H9 (cell line): ENCODE data around the gene CCDC116. TPM values are rescaled to one million over a fixed set of nuclear protein-coding genes. Genes with fewer than 3 reads are reported as not detected.
A peak's percentile ranks its signal among the peaks of the same experiment; 100 is the strongest.

ENCODE experiments used
- DNase-seq: peaks from one replicate; pipeline ENCODE4 v3.0.0-alpha.2; 2017
- H2AFZ ChIP-seq: one replicate; pipeline ENCODE4 v1.6.1; 2013; ENCODE audit warnings: mild to moderate bottlenecking, low read length, control low read depth, moderate library complexity
- H2AK5ac ChIP-seq: 2 replicates; pipeline ENCODE4 v1.6.1; 2013; ENCODE audit warnings: low read length, control low read depth, mixed read lengths; ENCODE audit not compliant: insufficient read length
- H2BK120ac ChIP-seq: one replicate; pipeline ENCODE4 v1.6.1; 2013; ENCODE audit warnings: low read depth, mild to moderate bottlenecking, low read length, control low read depth, inconsistent platforms; ENCODE audit not compliant: poor library complexity, severe bottlenecking
- H2BK12ac ChIP-seq: 2 replicates; pipeline ENCODE4 v1.6.1; 2013; ENCODE audit warnings: low read length, control low read depth, mixed read lengths, low read depth; ENCODE audit not compliant: insufficient read length
- H2BK15ac ChIP-seq: 2 replicates; pipeline ENCODE4 v1.6.1; 2013; ENCODE audit warnings: low read depth, low read length, control low read depth
- H2BK20ac ChIP-seq: one replicate; pipeline ENCODE4 v1.6.1; 2013; ENCODE audit warnings: low read depth, mild to moderate bottlenecking, low read length, control low read depth, inconsistent platforms; ENCODE audit not compliant: poor library complexity, severe bottlenecking
- H2BK5ac ChIP-seq: 2 replicates; pipeline ENCODE4 v1.6.1; 2013; ENCODE audit warnings: low read length, control low read depth, mixed read lengths; ENCODE audit not compliant: insufficient read length
- H3K14ac ChIP-seq: 2 replicates; pipeline ENCODE4 v1.6.1; 2013; ENCODE audit warnings: low read length, control low read depth; ENCODE audit not compliant: insufficient read depth
- H3K18ac ChIP-seq: 2 replicates; pipeline ENCODE4 v1.6.1; 2013; ENCODE audit warnings: low read depth, mild to moderate bottlenecking, mixed read lengths, low read length, control low read depth; ENCODE audit not compliant: insufficient read length
- H3K23ac ChIP-seq: 2 replicates; pipeline ENCODE4 v1.6.1; 2013; ENCODE audit warnings: low read length, control low read depth, mixed read lengths, low read depth; ENCODE audit not compliant: insufficient read length
- H3K23me2 ChIP-seq: 2 replicates; pipeline ENCODE4 v1.6.1; 2013; ENCODE audit warnings: low read depth, mild to moderate bottlenecking, mixed read lengths, low read length, control low read depth; ENCODE audit not compliant: insufficient read length, poor library complexity, severe bottlenecking
- H3K27ac ChIP-seq: 2 replicates; pipeline ENCODE4 v1.5.1; 2013; ENCODE audit warnings: low read length, control low read depth, mixed read lengths, low read depth; ENCODE audit not compliant: insufficient read length
- H3K27me3 ChIP-seq: 2 replicates; pipeline ENCODE4 v1.6.1; 2013; ENCODE audit warnings: low read length, control low read depth, inconsistent platforms; ENCODE audit not compliant: insufficient read depth
- H3K4ac ChIP-seq: 2 replicates; pipeline ENCODE4 v1.6.1; 2013; ENCODE audit warnings: low read depth, mild to moderate bottlenecking, control low read depth, inconsistent platforms, low read length, moderate library complexity
- H3K4me1 ChIP-seq: 2 replicates; pipeline ENCODE4 v1.6.1; 2013; ENCODE audit warnings: low read length, control low read depth, inconsistent platforms; ENCODE audit not compliant: insufficient read depth
- H3K4me2 ChIP-seq: 2 replicates; pipeline ENCODE4 v1.6.1; 2013; ENCODE audit warnings: low read length, control low read depth, mixed read lengths; ENCODE audit not compliant: insufficient read length, insufficient read depth
- H3K56ac ChIP-seq: 2 replicates; pipeline ENCODE4 v1.6.1; 2013; ENCODE audit warnings: low read depth, mild to moderate bottlenecking, mixed read lengths, low read length, control low read depth; ENCODE audit not compliant: insufficient read length
- H3K79me1 ChIP-seq: 2 replicates; pipeline ENCODE4 v1.6.1; 2013; ENCODE audit warnings: low read depth, mild to moderate bottlenecking, moderate library complexity, low read length, control low read depth, inconsistent platforms; ENCODE audit not compliant: insufficient read depth, poor library complexity, severe bottlenecking
- H3K79me2 ChIP-seq: 2 replicates; pipeline ENCODE4 v1.6.1; 2013; ENCODE audit warnings: low read length, control low read depth, inconsistent platforms; ENCODE audit not compliant: insufficient read depth
- H3K9ac ChIP-seq: 2 replicates; pipeline ENCODE4 v1.6.1; 2013; ENCODE audit warnings: low read length, control low read depth, mixed read lengths; ENCODE audit not compliant: insufficient read length; ENCODE audit errors: extremely low read depth
- H3K9me3 ChIP-seq: one replicate; pipeline ENCODE4 v1.6.1; 2013; ENCODE audit warnings: low read depth, low read length, inconsistent platforms; ENCODE audit not compliant: control insufficient read depth
- H3T11ph ChIP-seq: one replicate; pipeline ENCODE4 v1.6.1; 2013; ENCODE audit warnings: mild to moderate bottlenecking, low read length, control low read depth, inconsistent platforms
- H4K20me1 ChIP-seq: one replicate; pipeline ENCODE4 v1.6.1; 2013; ENCODE audit not compliant: control insufficient read depth, insufficient read length, insufficient read depth
- H4K5ac ChIP-seq: 2 replicates; pipeline ENCODE4 v1.6.1; 2013; ENCODE audit warnings: low read depth, mild to moderate bottlenecking, mixed read lengths, low read length, control low read depth; ENCODE audit not compliant: insufficient read length
- H4K8ac ChIP-seq: replicated peaks from 2 replicates; pipeline ENCODE4 v1.6.1; 2013; ENCODE audit warnings: low read length, control low read depth, mixed read lengths, low read depth; ENCODE audit not compliant: insufficient read length
- H4K91ac ChIP-seq: 2 replicates; pipeline ENCODE4 v1.6.1; 2013; ENCODE audit warnings: low read depth, mild to moderate bottlenecking, moderate library complexity, mixed read lengths, low read length, control low read depth; ENCODE audit not compliant: insufficient read length
- H3K27ac Mint-ChIP-seq, 3 experiments: 2 replicates in 2 of 3; 3 replicates in 1 of 3; pipeline ENCODE4 v1.8.0; 2020 to 2021; ENCODE audit warnings: mixed read lengths in 3 of 3, mild to moderate bottlenecking in 1 of 3, moderate library complexity in 1 of 3
- H3K27me3 Mint-ChIP-seq: 2 replicates; pipeline ENCODE4 v1.8.0; 2021; ENCODE audit warnings: low read depth, mild to moderate bottlenecking, moderate library complexity, mixed read lengths
- H3K36me3 Mint-ChIP-seq, 3 experiments: 2 replicates in 2 of 3; 3 replicates in 1 of 3; pipeline ENCODE4 v1.8.0; 2020 to 2021; ENCODE audit warnings: low read depth in 3 of 3, mixed read lengths in 3 of 3; ENCODE audit not compliant: insufficient read depth in 1 of 3
- H3K4me1 Mint-ChIP-seq, 2 experiments: 2 replicates each; pipeline ENCODE4 v1.8.0; 2020; ENCODE audit warnings: mixed read lengths in 2 of 2
- H3K4me3 Mint-ChIP-seq, 2 experiments: 2 replicates in 1 of 2; 3 replicates in 1 of 2; pipeline ENCODE4 v1.8.0; 2020 to 2021; ENCODE audit warnings: mild to moderate bottlenecking in 2 of 2, mixed read lengths in 2 of 2, moderate library complexity in 1 of 2
- H3K9me3 Mint-ChIP-seq, 2 experiments: 2 replicates in 1 of 2; 3 replicates in 1 of 2; pipeline ENCODE4 v1.8.0; 2020; ENCODE audit warnings: mild to moderate bottlenecking in 2 of 2, mixed read lengths in 2 of 2, moderate library complexity in 1 of 2
- CTCF ChIP-seq: fragments of 200-600 bp; sonication (generic); conservative IDR thresholded peaks from 3 replicates; pipeline ENCODE4 v1.8.0; 2021; ENCODE audit warnings: antibody characterized with exemption, mild to moderate bottlenecking
- WGBS: extraction: QIAGEN DNeasy Blood & Tissue Kit; methylation state at CpG from one replicate; pipeline ENCODE4 v1.1.7; 2013; ENCODE audit warnings: missing lambda C conversion rate, low lambda C conversion rate, mixed read lengths; ENCODE audit not compliant: insufficient read length; ENCODE audit errors: extremely low coverage; 5-methylcytosine and 5-hydroxymethylcytosine counted together
- total RNA-seq: library from RNA; stranded (reverse); gene quantifications from 2 replicates; pipeline ENCODE4 v1.2.1, GENCODE V29; 2021

The CCDC116 gene
- total RNA-seq, 1 experiment from 2014 or later = 0.63 TPM

- H3K79me2 ChIP-seq = no peaks in the 10 kb centered on the region
- no peak overlapping the region for H4K5ac ChIP-seq
- no peak overlapping the region for H2BK15ac ChIP-seq
- H4K20me1 ChIP-seq = no peaks in the 10 kb centered on the region
- no peak overlapping the region for H3K23ac ChIP-seq
- Mint-ChIP-seq H3K4me3 (peak overlapping the region in 1 of 2 experiments; percentile 89; a peak in 3 of 5 replicates), H3K9me3 (no peaks in the 10 kb centered on the region), H3K27ac (no peak overlapping the region), H3K27me3 (peaks cover 22% of the 10 kb centered on the region), H3K4me1 (peaks cover 14% of the 10 kb centered on the region in 2 experiments), H3K36me3 (peaks cover 10 to 16% (median 15%) of the 10 kb centered on the region in 3 experiments; a peak in 6 of 7 replicates)
- H3K14ac ChIP-seq = no peak overlapping the region
- H3K56ac ChIP-seq = no peak overlapping the region
- no peaks in the 10 kb centered on the region for H3K9me3 ChIP-seq
- H4K91ac ChIP-seq = no peak overlapping the region
- H3K4me2 ChIP-seq = no peak overlapping the region
- no peak overlapping the region for H2AFZ ChIP-seq
- no peak overlapping the region for H2AK5ac ChIP-seq
- TF ChIP-seq CTCF = no peak
- H3K23me2 ChIP-seq = peaks cover 7% of the 10 kb centered on the region
- no CpG with 5 or more reads among the region's 5 CpGs for WGBS
- no peak overlapping the region for H3K27ac ChIP-seq
- no peak overlapping the region for H2BK12ac ChIP-seq
- H3T11ph ChIP-seq = no peak overlapping the region
- H4K8ac ChIP-seq = no peak overlapping the region
- H3K9ac ChIP-seq = no peak overlapping the region
- H3K18ac ChIP-seq = no peak overlapping the region
- H3K4ac ChIP-seq = no peak overlapping the region
- no peaks in the 10 kb centered on the region for H3K79me1 ChIP-seq
- peaks cover 2% of the 10 kb centered on the region; the same call in 1 of the 2 replicates for H3K4me1 ChIP-seq
- no peak overlapping the region for H2BK5ac ChIP-seq
- no peaks in the 10 kb centered on the region; the same call in 1 of the 2 replicates for H3K27me3 ChIP-seq
- no peak overlapping the region for H2BK120ac ChIP-seq
- DNase-seq = no peak
- no peak overlapping the region for H2BK20ac ChIP-seq
These were observed 8.2 kb downstream of the CCDC116 start for GRCh38 chr22:21640810-21641209.
